HepG2 (cell line): Measurements from ENCODE around the gene CEP83.

Source experiments
- BATF2 ChIP-seq: sonication (generic); formaldehyde crosslinking; IDR thresholded peaks from 2 replicates; pipeline ENCODE4 v1.8.0; 2022; ENCODE audit warnings: mild to moderate bottlenecking, missing genetic modification reagents, moderate library complexity
- CTCF ChIP-seq: sonication (generic); formaldehyde crosslinking; IDR thresholded peaks from 2 replicates; pipeline ENCODE4 v1.5.0; 2020; ENCODE audit warnings: mild to moderate bottlenecking, missing genetic modification reagents, moderate library complexity
- NFYB ChIP-seq: sonication (generic); formaldehyde crosslinking; IDR thresholded peaks from 2 replicates; pipeline ENCODE4 v1.4.0; 2020; ENCODE audit warnings: missing genetic modification reagents
- POLR2A ChIP-seq, 2 experiments: IDR thresholded peaks; 2 replicates each; pipeline ENCODE4 v1.6.1; 2011; ENCODE audit warnings: low read depth in 2 of 2, low read length in 2 of 2, mild to moderate bottlenecking in 1 of 2, moderate library complexity in 1 of 2; ENCODE audit not compliant: insufficient read depth in 1 of 2
- TCF7L2 ChIP-seq: IDR thresholded peaks from 2 replicates; pipeline ENCODE4 v1.6.1; 2011; ENCODE audit warnings: mild to moderate bottlenecking, low read depth, low read length, moderate library complexity

DNA sequence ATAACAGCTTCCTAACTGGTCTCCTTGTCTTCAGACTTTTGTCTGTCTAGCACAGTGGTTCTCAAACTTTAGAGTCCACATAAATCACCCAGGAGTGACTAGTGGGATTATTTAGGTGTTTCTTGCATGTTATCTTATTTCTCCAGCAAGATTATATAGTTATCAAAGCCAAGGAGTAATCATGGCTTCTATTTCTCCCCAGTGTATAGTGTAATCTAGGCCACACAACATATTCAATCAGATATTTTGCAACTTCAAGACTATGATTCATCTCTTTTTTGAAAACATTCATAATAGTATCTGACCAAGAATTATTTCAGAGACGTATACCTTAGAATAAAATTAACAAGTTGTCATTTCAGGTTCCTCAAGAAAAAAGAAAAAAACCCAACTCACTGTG is 131.9 kb downstream of the CEP83 start:
- no peak for TF ChIP-seq BATF2 (CRISPR knock-in tag)
- no peak for TF ChIP-seq CTCF
- no peak for TF ChIP-seq NFYB (CRISPR knock-in tag)
- no peak for TF ChIP-seq TCF7L2
- TF ChIP-seq POLR2A (IDR thresholded peaks at IDR 0.05; ENCODE audit: insufficient read depth in 1 of 2, low read depth in 2 of 2, low read length in 2 of 2), result no peak
